BJ (cell line): ENCODE results near the gene TSPYL2. TPM values are rescaled to one million over a fixed set of nuclear protein-coding genes. Genes with fewer than 3 reads are reported as not detected.
A peak's percentile ranks its signal among the peaks of the same experiment; 100 is the strongest.

ENCODE experiments used
- CTCF ChIA-PET: fragments of 350-600 bp; formaldehyde crosslinking; extraction: SDS; loops from one replicate; lab custom pipeline; 2021; ENCODE audit warnings: antibody characterized with exemption, inconsistent platforms; lab: Yijun Ruan, JAX
- POLR2A ChIA-PET: fragments of 300-600 bp; sonication (Branson Sonifier 250); formaldehyde crosslinking; extraction: SDS; loops from one replicate; lab custom pipeline; 2021; ENCODE audit warnings: antibody characterized with exemption; lab: Charles Lee
- DNase-seq: peaks from one replicate; pipeline ENCODE4 v3.0.0-alpha.2; 2011; ENCODE audit warnings: low read depth
- H3K27me3 ChIP-seq: 2 replicates; pipeline ENCODE4 v1.6.0; 2011; ENCODE audit warnings: low read length; ENCODE audit not compliant: control insufficient read depth, insufficient read depth
- H3K36me3 ChIP-seq: 2 replicates; pipeline ENCODE4 v1.5.1; 2011; ENCODE audit warnings: low read length; ENCODE audit not compliant: control insufficient read depth, insufficient read depth
- H3K4me3 ChIP-seq: 2 replicates; pipeline ENCODE4 v1.5.1; 2011; ENCODE audit warnings: low read depth, mild to moderate bottlenecking, control low read depth, low read length
- CTCF ChIP-seq: IDR thresholded peaks from 2 replicates; pipeline ENCODE4 v1.5.1; 2011; ENCODE audit warnings: low read depth, mild to moderate bottlenecking, control low read depth, inconsistent platforms, low read length, moderate library complexity; ENCODE audit not compliant: insufficient read depth
- polyA plus RNA-seq: library from polyadenylated mRNA; depleted of rRNA; stranded (reverse); fragments of >200 nt; gene quantifications from 2 replicates; pipeline ENCODE4 v1.2.3, GENCODE V29; 2011

The TSPYL2 gene
- polyA plus RNA-seq, 1 experiment, result 22.9 TPM

GRCh38 chrX:53089925-53090324, 7.8 kb downstream of the TSPYL2 start:
- POLR2A ChIA-PET, result no interaction called here
- no peak for DNase-seq

GRCh38 chrX:53091354-53091753, 9.2 kb downstream of the TSPYL2 start:
- TF ChIP-seq CTCF, result no peak
- DNase-seq, result no peak
- H3K36me3 ChIP-seq, result peaks cover 2% of the 10 kb centered on the region
- no peaks in the 10 kb centered on the region for H3K27me3 ChIP-seq
- POLR2A ChIA-PET, result no interaction called here
- no peak overlapping the region for H3K4me3 ChIP-seq
- CTCF ChIA-PET, result no interaction called here

More at GRCh38 chrX:53089925-53090324, 7.8 kb downstream of the TSPYL2 start:
- no peak overlapping the region for H3K4me3 ChIP-seq
- CTCF ChIA-PET, result interaction anchor here (0.6 to 0.9 kb wide), 2 partner anchors 20 to 70 kb away, joined by 3 to 4 read pairs; no protein-coding TSS in a partner anchor
- no peaks in the 10 kb centered on the region for H3K27me3 ChIP-seq
- no peak for TF ChIP-seq CTCF
- peaks cover 11% of the 10 kb centered on the region for H3K36me3 ChIP-seq

- Histone ChIP-seq H3K4me3 (peak overlapping the region; percentile 48), H3K27me3 (no peaks in the 10 kb centered on the region), H3K36me3 (no peaks in the 10 kb centered on the region; the same call in 1 of the 2 replicates)
- POLR2A ChIA-PET, result no interaction called here
- peak; percentile 61 for TF ChIP-seq CTCF
- CTCF ChIA-PET, result no interaction called here
- no peak for DNase-seq
These were observed 11.0 kb downstream of the TSPYL2 start for GRCh38 chrX:53093177-53093655.

GRCh38 chrX:53093748-53094581, 11.8 kb downstream of the TSPYL2 start, which contains the start of gene KANTR:
TSS of gene KANTR (plus strand) at chrX:53094142. CDS start at chrX:53124273, 30,131 bp downstream.
- ChIA-PET CTCF (no interaction called here), POLR2A (interaction anchor here (0.6 kb wide), 1 partner anchor 12 kb away, joined by 4 read pairs; the partner anchor contains the start of gene TSPYL2)
- Histone ChIP-seq H3K4me3 (peak within 1 kb of the TSS; percentile 79), H3K36me3 (no peaks in the 10 kb centered on the region), H3K27me3 (no peaks in the 10 kb centered on the region)
- TF ChIP-seq CTCF, result peak; percentile 15; the same call in 1 of the 2 replicates
- peak; percentile 80 for DNase-seq

GRCh38 chrX:53094582-53094905, 12.4 kb downstream of the TSPYL2 start:
- H3K27me3 ChIP-seq, result no peaks in the 10 kb centered on the region
- no peaks in the 10 kb centered on the region for H3K36me3 ChIP-seq
- POLR2A ChIA-PET, result no interaction called here
- no peak for TF ChIP-seq CTCF
- CTCF ChIA-PET, result no interaction called here
- H3K4me3 ChIP-seq, result peak overlapping the region; percentile 79
- no peak for DNase-seq
